Measurements from ENCODE around the gene RNF14. TPM values are rescaled to one million over a fixed set of nuclear protein-coding genes. Genes with fewer than 3 reads are reported as not detected.

Gene RNF14
- total and polyA plus RNA-seq, 2 experiments from 2014 or later: 8.9 to 19.0 TPM

- Histone ChIP-seq H3F3A (replicated peaks; ENCODE audit: low read depth) (peaks cover 4% of the 10 kb centered on the region; the same call in 1 of the 2 replicates), H4K20me1 (replicated peaks; ENCODE audit: insufficient read depth) (no peaks in the 10 kb centered on the region), H2AFZ (no peak overlapping the region), H3K4me2 (no peak overlapping the region), H3K36me3 (ENCODE audit: insufficient read depth) (no peaks in the 10 kb centered on the region), H3K79me2 (replicated peaks; ENCODE audit: insufficient read depth) (no peaks in the 10 kb centered on the region), H3K27me3 (ENCODE audit: insufficient read depth) (no peaks in the 10 kb centered on the region), H3K4me1 (ENCODE audit: insufficient read depth) (peaks cover 16% of the 10 kb centered on the region; the same call in 1 of the 2 replicates), H3K27ac (ENCODE audit: low read depth) (no peak overlapping the region), H3K9me2 (ENCODE audit: insufficient read depth) (no peaks in the 10 kb centered on the region), H3K4me3 (no peak overlapping the region)
- H3K27me3 Mint-ChIP-seq (ENCODE audit: insufficient read depth, low read depth, poor library complexity): peaks cover 2% of the 10 kb centered on the region
- H3K36me3 Mint-ChIP-seq (ENCODE audit: low read depth): no peaks in the 10 kb centered on the region
- no peak overlapping the region for H3K27ac Mint-ChIP-seq
- no peaks in the 10 kb centered on the region for H3K9me3 Mint-ChIP-seq
- H3K4me3 Mint-ChIP-seq: no peak overlapping the region
- DNase-seq (ENCODE audit: low spot score) (no peak), ATAC-seq (no peak)
- peaks cover 31% of the 10 kb centered on the region for H3K4me1 Mint-ChIP-seq
- TF ChIP-seq EZH2phosphoT487 (IDR thresholded peaks at IDR 0.05; ENCODE audit: unreplicated experiment) (no peak), STAT1 (IDR thresholded peaks at IDR 0.05; ENCODE audit: unreplicated experiment) (no peak), ETS1 (IDR thresholded peaks at IDR 0.05) (no peak), EZH2 (IDR thresholded peaks at IDR 0.05; ENCODE audit: low read depth, unreplicated experiment) (no peak), JUNB (IDR thresholded peaks at IDR 0.05; ENCODE audit: unreplicated experiment) (no peak), ZNF114 (CRISPR knock-in tag; IDR thresholded peaks at IDR 0.05) (no peak), ZNF462 (CRISPR knock-in tag; IDR thresholded peaks at IDR 0.05) (no peak)
Measured at GRCh38 chr5:141948812-141949211, 20.1 kb upstream of the RNF14 start.
